Glomerular endothelial cell (primary cell): ENCODE measurements around the gene LBP. TPM values are rescaled to one million over a fixed set of nuclear protein-coding genes. Genes with fewer than 3 reads are reported as not detected.
"Not testable (repeated sequence)": the region's sequence is repeated elsewhere in the genome, so short reads cannot be mapped to it uniquely, and the experiment has no call there.

ENCODE experiments used
- DNase-seq: peaks from one replicate; pipeline ENCODE4 v3.0.0-alpha.2; 2011; ENCODE audit warnings: low read depth, low spot score; ENCODE audit errors: extremely low read depth
- total RNA-seq: library from RNA; depleted of rRNA; stranded (reverse); fragments of >200 nt; gene quantifications from 2 replicates; pipeline ENCODE4 v1.2.3, GENCODE V29; 2015

The LBP gene
- total RNA-seq, 1 donor from 2014 or later: not detected

GRCh38 chr20:38393259-38393658, 47.0 kb downstream of the LBP start:
- no peak for DNase-seq

GRCh38 chr20:38395165-38395564, 48.9 kb downstream of the LBP start:
- DNase-seq: no peak

- DNase-seq: not testable (repeated sequence)
Measured at GRCh38 chr20:38395751-38396395, 49.6 kb downstream of the LBP start.

- no peak for DNase-seq
Measured at GRCh38 chr20:38402089-38402488, 55.8 kb downstream of the LBP start.

GRCh38 chr20:38402816-38403215, 56.5 kb downstream of the LBP start:
- no peak for DNase-seq

- no peak for DNase-seq
Measured at GRCh38 chr20:38404016-38404415, 57.7 kb downstream of the LBP start.

- DNase-seq: no peak
Measured at GRCh38 chr20:38405132-38405531, 58.9 kb downstream of the LBP start.

- DNase-seq: no peak
Measured at GRCh38 chr20:38406476-38406875, 60.2 kb downstream of the LBP start.

GRCh38 chr20:38407321-38407720, 61.0 kb downstream of the LBP start:
- DNase-seq: no peak

- DNase-seq: not testable (repeated sequence)
Measured at GRCh38 chr20:38407822-38408221, 61.5 kb downstream of the LBP start.

- no peak for DNase-seq
Measured at GRCh38 chr20:38412877-38413577, 66.7 kb downstream of the LBP start.

- DNase-seq: no peak
Measured at GRCh38 chr20:38414769-38415450, 68.6 kb downstream of the LBP start.

GRCh38 chr20:38418509-38419204, 72.4 kb downstream of the LBP start:
- no peak for DNase-seq

GRCh38 chr20:38420388-38421085, 74.3 kb downstream of the LBP start:
- DNase-seq: no peak

- DNase-seq: no peak
Measured at GRCh38 chr20:38421915-38422314, 75.6 kb downstream of the LBP start.

GRCh38 chr20:38423541-38423940, 77.3 kb downstream of the LBP start:
- DNase-seq: no peak

GRCh38 chr20:38424401-38424800, 78.1 kb downstream of the LBP start:
- DNase-seq: no peak

- no peak for DNase-seq
Measured at GRCh38 chr20:38426006-38426897, 80.0 kb downstream of the LBP start.
